GM19023 (cell line): ENCODE measurements around the gene HIVEP2.

Experiments used
- ATAC-seq: cut with Tn5 transposase; IDR thresholded peaks from one replicate; pipeline ENCODE4 v1.9.1; 2021; ENCODE audit warnings: mild to moderate bottlenecking, moderate library complexity; ENCODE audit not compliant: unreplicated experiment

HIVEP2 gene

DNA sequence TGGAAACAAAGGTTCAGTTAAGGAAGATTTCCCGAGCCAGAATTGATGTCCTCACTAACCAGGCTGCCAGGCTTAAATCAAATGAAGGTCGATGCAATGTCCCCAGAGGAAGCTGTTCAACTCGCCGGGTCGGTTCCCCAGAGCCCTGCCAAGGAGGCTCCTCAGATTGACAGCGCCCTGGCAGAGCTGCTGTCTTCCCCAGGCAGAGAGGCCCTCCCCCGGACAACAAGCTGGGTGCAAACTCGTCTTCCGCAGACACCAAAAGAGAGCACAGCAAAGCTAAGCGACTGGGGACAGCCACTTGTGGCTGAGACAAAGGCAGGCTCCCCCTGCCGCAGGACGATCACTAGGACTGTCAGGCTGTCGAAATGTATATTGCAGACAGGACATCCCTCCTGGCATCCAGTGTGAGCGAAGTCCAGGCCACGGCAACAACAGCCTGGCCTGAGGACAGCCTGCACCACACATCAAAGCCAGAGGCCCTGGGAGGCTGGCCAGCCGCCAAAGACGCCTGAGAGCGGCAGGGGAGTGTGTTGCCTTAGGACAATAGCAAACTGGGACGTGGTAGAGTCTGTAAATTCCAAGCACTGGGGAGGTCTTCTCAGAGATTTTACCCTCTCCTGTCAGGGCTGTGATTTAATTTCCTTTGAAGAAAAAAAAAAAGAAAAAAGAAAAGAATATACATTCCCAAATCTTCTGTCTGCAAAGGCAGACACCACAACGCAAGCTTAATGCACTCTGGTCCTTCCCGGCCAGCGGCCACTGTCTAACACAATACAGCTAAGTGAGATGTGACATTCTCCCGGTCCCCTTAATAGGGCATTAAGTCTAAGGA lies 99.1 kb downstream of the HIVEP2 start:
- ATAC-seq: no peak

- peak; percentile 29 for ATAC-seq
Observed at GRCh38 chr6:142845143-142845571, 99.8 kb downstream of the HIVEP2 start.

DNA sequence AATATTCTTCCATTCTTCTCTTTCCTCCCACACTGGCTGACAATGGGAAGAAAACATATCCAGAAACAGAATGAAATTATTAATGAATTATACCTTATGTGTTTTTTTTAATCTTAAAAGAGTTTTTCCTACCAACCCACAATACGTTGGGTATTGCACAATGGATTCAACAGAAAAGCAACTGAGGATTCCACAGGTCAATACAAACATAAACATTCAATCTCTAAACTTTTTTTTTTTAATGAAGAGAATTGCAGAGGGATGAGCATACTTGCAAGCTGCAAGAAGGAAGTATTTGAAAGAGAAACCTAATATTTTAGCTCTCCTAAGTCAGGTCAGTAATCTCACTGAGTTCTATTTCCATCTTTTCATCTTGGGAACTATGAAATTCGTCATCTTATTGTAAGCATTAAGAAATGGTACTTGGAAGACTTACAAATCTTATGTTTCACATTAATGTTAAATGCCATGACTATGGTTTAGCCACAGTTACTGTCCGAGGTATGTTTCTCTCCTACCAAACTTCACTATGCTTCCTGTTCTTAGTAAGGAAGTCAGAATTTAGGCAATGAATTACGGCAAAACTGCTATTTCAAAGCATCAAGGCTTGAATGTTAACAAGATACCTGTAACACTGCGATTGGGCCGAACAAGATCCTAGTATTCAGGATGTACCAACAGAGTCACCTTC lies 100.8 kb downstream of the HIVEP2 start:
- ATAC-seq: no peak

- no peak for ATAC-seq
Observed at GRCh38 chr6:142843361-142843760, 101.6 kb downstream of the HIVEP2 start.

DNA sequence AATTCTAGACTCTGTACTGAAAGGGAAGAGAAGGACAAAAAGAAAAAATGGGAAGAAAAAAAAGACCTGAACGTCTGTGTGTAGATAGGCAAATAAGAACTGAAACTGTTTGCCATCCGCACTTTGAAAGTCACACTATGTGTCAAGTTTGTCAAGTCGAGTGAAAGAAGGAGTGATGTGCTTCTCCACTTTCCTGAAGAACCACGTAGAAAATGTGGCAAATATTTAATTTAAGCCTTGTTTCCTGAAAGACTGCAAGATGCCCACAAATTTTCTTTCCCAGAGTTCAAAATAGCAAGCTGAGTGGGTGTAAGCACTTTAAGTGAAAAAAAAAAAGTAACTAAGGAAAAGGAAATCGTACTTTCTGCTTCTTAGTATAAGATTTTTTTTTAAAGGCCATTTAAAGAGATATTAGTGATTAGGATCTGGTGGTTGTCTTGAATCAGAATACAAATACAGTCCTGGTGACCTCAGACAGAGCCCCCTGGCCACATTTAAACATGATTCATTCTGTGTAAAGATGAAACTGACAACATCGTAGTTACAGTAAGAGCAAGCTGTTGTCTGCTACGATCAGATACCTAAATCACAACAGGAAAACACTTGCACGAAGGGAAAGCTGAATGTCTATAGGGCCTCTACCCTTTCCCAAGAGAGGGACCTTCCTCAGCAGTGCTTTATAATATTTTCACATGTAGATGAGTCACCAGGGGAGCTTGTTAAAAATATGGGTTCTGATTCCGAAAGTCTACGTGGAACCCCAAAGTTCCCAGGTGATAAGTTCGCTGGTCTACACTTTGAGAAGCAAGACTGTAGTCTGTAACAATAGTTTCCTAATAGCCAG lies 102.3 kb downstream of the HIVEP2 start:
- peak; percentile 65 for ATAC-seq

DNA sequence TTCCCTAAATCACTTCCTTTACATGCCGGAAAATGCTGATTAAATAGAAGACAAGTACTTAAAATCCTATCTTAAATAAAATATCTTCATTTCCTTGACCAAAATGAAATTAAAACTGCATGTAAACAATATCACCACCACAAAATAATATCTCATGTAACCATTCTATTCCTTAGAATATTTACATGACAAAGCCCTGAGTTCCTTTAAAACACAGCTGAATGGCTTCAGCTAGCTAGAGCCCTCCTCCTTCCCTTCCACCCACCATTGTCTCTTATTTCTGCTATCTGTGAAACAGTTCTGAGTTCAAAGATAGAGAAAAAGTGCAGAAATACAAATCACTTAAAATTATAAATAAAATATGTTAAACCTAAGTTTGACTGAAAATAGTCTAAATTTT lies 103.1 kb downstream of the HIVEP2 start:
- no peak for ATAC-seq

DNA sequence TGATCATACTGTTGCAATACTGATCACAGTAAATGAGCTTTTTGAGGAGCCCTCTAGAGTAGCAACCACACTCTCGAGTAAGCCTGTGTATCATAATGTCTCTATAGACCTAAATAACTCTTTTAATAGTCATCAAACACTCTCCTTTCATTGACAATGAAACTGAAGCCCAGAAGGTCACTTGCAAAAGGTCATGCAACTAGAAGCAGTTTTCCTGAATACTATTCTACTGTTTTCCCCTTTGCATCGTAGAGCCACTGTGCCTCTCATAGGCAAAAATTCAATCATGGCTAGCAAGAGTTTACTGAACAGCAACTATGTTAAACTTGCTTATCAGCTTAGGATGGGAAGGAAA lies 105.3 kb downstream of the HIVEP2 start:
- no peak for ATAC-seq

- no peak for ATAC-seq
Observed at GRCh38 chr6:142838821-142839685, 105.9 kb downstream of the HIVEP2 start.

DNA sequence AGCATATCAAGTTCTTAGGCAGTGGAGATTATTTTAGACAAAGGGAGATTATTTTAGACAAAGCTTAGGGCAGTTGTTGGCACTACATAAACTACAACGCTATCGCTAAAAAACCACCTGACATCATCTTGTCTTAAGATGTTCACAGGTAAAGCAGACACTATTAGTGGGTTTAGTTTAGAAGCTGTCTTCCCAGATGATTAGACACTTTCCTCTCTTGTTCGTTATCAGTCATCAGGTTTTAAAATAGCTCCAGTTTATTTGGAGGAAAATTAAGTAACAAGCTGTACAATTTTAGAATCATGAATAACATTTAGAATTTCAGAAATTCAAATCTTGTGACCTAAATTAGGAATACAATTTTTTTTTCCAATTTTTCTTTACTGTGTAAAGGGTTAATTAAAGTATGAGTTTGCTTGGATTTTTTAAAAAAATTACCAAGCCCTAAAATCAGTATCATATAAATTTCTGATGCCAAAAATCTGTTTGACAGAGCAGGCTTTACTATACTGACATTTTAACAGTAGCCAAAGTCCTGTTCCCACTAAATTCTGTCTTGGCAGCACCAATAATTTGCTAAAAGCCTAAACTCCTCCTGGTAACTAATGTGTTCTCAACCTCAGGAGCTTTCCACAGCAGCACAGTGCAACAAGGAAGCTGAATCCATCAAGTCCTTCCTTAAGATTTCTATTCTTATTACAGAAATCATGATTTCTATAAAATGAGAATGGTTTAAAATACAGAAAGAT lies 109.0 kb downstream of the HIVEP2 start:
- ATAC-seq: no peak

DNA sequence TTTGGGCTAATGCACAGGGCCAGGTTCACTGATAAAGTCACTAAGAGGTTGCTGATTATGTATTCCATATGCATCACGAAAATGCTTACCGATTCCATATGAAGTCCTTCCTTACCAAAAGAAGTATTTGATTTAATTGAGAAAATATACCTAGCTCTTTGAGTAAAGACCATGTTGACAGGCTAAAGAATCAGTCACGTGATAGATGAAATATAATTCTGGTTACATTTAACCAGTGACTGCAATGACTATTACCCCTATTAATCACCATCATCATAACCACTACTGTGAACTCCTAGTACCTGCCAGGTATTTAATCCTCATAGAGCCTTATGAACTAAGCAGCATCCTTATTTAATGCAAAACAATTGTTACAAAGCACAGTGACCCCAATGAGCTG lies 110.1 kb downstream of the HIVEP2 start:
- ATAC-seq: no peak

GRCh38 chr6:142833798-142834197 lies 111.2 kb downstream of the HIVEP2 start:
- ATAC-seq: no peak

DNA sequence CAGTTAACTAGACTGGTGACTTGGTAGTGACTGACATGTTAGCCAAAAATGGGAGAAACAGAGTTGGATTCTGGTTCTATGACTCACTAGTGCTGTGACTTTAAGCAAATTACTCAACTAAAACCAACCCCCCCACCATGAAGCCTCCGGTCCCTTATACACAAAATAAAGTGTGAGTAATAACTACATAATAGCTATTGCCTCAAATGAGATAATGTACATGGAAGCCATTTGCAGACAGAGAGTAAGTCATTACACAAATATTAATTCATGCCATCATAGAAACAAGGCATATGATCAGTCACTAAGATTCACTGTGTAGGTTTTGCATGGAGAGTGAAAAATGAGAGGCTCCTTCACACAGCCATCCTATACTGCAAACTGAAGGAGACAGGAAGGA lies 111.9 kb downstream of the HIVEP2 start:
- no peak for ATAC-seq

- ATAC-seq: no peak
Observed at GRCh38 chr6:142830807-142831206, 114.2 kb downstream of the HIVEP2 start.

- no peak for ATAC-seq
Observed at GRCh38 chr6:142830116-142830710, 114.8 kb downstream of the HIVEP2 start.

DNA sequence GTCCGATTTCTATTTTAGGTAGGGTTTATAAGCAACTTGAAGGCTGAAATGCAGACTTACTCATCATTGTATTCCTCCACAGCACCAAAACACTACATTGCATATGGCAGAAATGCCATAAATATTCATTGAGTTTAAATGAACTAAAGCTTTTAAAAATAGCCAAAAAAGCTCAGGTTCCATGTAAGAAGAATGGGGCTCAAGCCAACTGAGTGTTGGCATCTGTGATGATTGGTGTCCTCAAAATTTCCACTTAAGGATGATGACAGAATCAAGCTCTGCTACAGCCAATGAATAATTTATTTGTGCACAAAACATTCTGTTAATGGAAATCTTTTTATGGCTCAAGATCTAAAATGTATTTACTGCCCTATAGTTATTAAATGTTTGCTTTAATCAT lies 115.4 kb downstream of the HIVEP2 start:
- no peak for ATAC-seq

DNA sequence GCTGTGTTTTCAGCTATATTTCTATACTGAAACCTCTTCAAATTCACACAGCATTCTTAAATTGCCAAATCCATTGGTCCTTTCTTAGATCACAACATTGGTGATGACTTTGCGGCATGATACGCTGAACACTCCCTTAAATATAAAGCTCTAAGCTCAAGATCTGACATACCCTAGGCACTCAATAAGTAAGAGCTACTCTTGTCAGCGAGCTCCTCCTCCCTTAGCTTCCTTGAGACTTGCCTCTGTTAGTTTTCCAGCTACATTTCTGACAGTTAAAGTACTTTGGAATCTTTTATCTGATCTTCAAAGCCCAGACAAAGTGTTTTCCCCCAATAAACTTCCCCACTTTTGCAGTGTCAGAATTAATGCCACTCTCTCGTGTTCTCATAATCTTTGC lies 117.0 kb downstream of the HIVEP2 start:
- no peak for ATAC-seq

DNA sequence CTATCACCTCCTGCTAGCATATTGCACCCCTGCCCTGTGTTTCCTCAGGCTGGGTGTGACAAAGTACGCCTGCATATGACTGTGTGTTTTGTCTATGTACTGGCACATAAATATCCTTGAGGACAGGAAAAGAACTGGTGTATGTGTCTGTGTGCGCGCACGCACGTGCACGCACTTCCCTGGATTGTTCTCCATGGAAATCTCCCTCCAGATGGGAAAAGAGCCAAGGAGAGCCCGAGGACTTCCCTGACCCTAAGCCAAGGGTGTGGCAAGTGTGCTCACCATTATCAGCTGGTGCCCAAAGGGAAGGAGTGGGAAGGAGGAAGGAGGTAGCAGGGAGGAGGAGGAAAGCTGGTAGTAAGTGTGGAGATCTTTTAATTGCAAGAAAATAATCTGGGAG lies 117.6 kb downstream of the HIVEP2 start:
- no peak for ATAC-seq

- no peak for ATAC-seq
Observed at GRCh38 chr6:142825760-142826159, 119.2 kb downstream of the HIVEP2 start.

DNA sequence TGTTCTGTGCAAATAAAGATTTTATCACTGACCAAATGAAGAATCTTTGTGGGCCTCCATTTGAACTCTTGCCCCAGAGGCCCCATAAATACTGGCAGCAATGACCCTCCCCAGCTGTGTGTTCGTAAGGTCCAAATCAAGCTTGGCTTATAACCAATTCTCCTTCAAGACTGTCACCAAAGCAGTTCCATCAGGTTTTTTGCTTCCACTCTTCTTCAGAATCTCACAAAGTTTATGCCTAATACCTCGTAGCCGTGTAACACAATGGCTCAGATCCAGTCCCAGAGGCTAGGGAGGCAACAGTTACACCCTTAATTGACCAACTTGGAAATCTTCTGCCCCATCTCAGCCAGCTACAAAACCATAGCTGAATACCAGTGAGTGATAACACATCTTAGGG lies 120.5 kb downstream of the HIVEP2 start:
- no peak for ATAC-seq
